H1 (cell line): ENCODE data around the gene TBRG4.

Experiments
- BRCA1 ChIP-seq: IDR thresholded peaks from 2 replicates; pipeline ENCODE4 v1.6.1; 2012; ENCODE audit warnings: low read depth, low read length, improper control_type of control experiment
- EGR1 ChIP-seq: IDR thresholded peaks from 2 replicates; pipeline ENCODE4 v1.6.1; 2011; ENCODE audit warnings: low read depth, low read length, borderline replicate concordance
- EP300 ChIP-seq, 2 experiments: IDR thresholded peaks; 1 replicate in 1 of 2; 2 replicates in 1 of 2; pipeline ENCODE4 v1.6.1; 2011 to 2012; ENCODE audit warnings: low read depth in 2 of 2, low read length in 2 of 2, mild to moderate bottlenecking in 2 of 2, borderline replicate concordance in 1 of 2, inconsistent platforms in 1 of 2, moderate library complexity in 1 of 2
- POLR2A ChIP-seq, 2 experiments: IDR thresholded peaks; 1 replicate in 1 of 2; 2 replicates in 1 of 2; pipeline ENCODE4 v1.6.1; 2011; ENCODE audit warnings: low read depth in 2 of 2, low read length in 2 of 2, mild to moderate bottlenecking in 2 of 2; ENCODE audit errors: control extremely low read depth in 1 of 2
- SRF ChIP-seq: IDR thresholded peaks from 2 replicates; pipeline ENCODE4 v1.6.1; 2011; ENCODE audit warnings: mild to moderate bottlenecking, low read depth, low read length, moderate library complexity
- TF ChIP-seq, protein P1 (sequence below), 3 experiments: IDR thresholded peaks; 1 replicate in 2 of 3; 2 replicates in 1 of 3; pipeline versions ENCODE4 v1.5.1 to v1.6.1; 2011; ENCODE audit warnings: low read length in 3 of 3, mild to moderate bottlenecking in 3 of 3, inconsistent platforms in 2 of 3, low read depth in 1 of 3, moderate library complexity in 1 of 3; ENCODE audit not compliant: insufficient read depth in 1 of 3; ENCODE audit errors: control extremely low read depth in 1 of 3
- TF ChIP-seq, protein P2 (sequence below): IDR thresholded peaks from 2 replicates; pipeline ENCODE4 v1.6.1; 2012; ENCODE audit warnings: inconsistent platforms

DNA sequence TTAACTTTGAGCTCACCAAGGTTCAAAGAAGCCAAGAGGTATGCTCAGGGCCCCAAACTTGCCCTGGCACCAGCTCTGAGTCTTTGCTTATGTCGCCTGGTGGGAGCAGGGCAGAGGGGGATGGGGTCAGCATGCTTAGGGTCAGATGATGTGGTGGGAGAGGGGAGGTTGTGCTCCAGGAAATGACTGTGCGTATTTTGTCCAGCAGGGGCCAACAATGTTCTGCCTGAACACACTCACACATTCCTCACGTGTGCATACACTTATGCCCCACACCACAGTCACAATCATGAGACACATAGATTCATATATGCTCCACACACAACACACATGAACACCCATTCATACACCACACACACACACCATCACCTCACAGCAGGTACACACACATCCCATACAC, 41.7 kb upstream of the TBRG4 start:
- TF ChIP-seq BRCA1 (no peak), EP300 (IDR thresholded peaks at IDR 0.05; ENCODE audit: borderline replicate concordance in 1 of 2, low read depth in 2 of 2, low read length in 2 of 2) (no peak), EGR1 (no peak), POLR2A (IDR thresholded peaks at IDR 0.05; ENCODE audit: control extremely low read depth in 1 of 2, low read depth in 2 of 2, low read length in 2 of 2) (no peak), SRF (no peak)
- TF ChIP-seq, protein P1, sequence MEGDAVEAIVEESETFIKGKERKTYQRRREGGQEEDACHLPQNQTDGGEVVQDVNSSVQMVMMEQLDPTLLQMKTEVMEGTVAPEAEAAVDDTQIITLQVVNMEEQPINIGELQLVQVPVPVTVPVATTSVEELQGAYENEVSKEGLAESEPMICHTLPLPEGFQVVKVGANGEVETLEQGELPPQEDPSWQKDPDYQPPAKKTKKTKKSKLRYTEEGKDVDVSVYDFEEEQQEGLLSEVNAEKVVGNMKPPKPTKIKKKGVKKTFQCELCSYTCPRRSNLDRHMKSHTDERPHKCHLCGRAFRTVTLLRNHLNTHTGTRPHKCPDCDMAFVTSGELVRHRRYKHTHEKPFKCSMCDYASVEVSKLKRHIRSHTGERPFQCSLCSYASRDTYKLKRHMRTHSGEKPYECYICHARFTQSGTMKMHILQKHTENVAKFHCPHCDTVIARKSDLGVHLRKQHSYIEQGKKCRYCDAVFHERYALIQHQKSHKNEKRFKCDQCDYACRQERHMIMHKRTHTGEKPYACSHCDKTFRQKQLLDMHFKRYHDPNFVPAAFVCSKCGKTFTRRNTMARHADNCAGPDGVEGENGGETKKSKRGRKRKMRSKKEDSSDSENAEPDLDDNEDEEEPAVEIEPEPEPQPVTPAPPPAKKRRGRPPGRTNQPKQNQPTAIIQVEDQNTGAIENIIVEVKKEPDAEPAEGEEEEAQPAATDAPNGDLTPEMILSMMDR (IDR thresholded peaks at IDR 0.05; ENCODE audit: control extremely low read depth in 1 of 3, insufficient read depth in 1 of 3, low read depth in 1 of 3, low read length in 3 of 3) = peak in 1 of 3 experiments; percentile 3; a peak in 1 of 4 replicates
- TF ChIP-seq, protein P2, sequence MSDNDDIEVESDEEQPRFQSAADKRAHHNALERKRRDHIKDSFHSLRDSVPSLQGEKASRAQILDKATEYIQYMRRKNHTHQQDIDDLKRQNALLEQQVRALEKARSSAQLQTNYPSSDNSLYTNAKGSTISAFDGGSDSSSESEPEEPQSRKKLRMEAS = no peak
